Measurements from ENCODE around the gene GALNT6.

GRCh38 chr12:51401486-51401885, 10.3 kb upstream of the GALNT6 start:
- no peak for TF ChIP-seq CTCF (conservative IDR thresholded peaks at IDR 0.05)
- no peak for TF ChIP-seq EZH2 (IDR thresholded peaks at IDR 0.05; ENCODE audit: low read depth)

Data from PC-9 (cell line).